Left ventricle myocardium inferior (tissue), 1 donor: ENCODE data around the gene CCNA1. TPM values are rescaled to one million over a fixed set of nuclear protein-coding genes. Genes with fewer than 3 reads are reported as not detected.

ENCODE experiments used
- DNase-seq: peaks from one replicate; pipeline ENCODE4 v3.0.0-alpha.2; 2020
- H3K27ac ChIP-seq: fragments of 200-600 bp; replicated peaks from 2 replicates; pipeline ENCODE4 v1.8.0; 2021
- H3K27me3 ChIP-seq: fragments of 200-600 bp; 2 replicates; pipeline ENCODE4 v1.8.0; 2021; ENCODE audit warnings: low read depth
- H3K36me3 ChIP-seq: fragments of 200-600 bp; 2 replicates; pipeline ENCODE4 v1.8.0; 2021
- H3K4me1 ChIP-seq: fragments of 200-600 bp; 2 replicates; pipeline ENCODE4 v1.8.0; 2021
- H3K4me3 ChIP-seq: fragments of 200-600 bp; 2 replicates; pipeline ENCODE4 v1.8.0; 2021; ENCODE audit warnings: mild to moderate bottlenecking, moderate library complexity
- H3K9me3 ChIP-seq: fragments of 200-600 bp; replicated peaks from 2 replicates; pipeline ENCODE4 v1.8.0; 2021
- CTCF ChIP-seq: fragments of 200-600 bp; IDR thresholded peaks from 2 replicates; pipeline ENCODE4 v1.8.0; 2021; ENCODE audit warnings: antibody characterized with exemption, mild to moderate bottlenecking, borderline replicate concordance
- intact Hi-C: fragments of 100-400 bp; cut with micrococcal nuclease; formaldehyde crosslinking; loops from one replicate; pipeline ENCODE4 v1.11.0; 2022
- total RNA-seq: library from RNA; stranded (reverse); fragmentation: NEBNext Ultra II Directional; extraction: Animal tissue kit (Norgen Biotek cat#: 25700); gene quantifications from one replicate; pipeline ENCODE4 v1.2.1, GENCODE V29; 2021
- donor health status: DM: no; HTN: yes; CAD: no; lungs with severe emphysema.

Gene CCNA1
- total RNA-seq, 1 donor from 2014 or later = not detected

GRCh38 chr13:36475468-36475867 is 43.2 kb downstream of the CCNA1 start:
- no peak overlapping the region for H3K27ac ChIP-seq
- DNase-seq = no peak
- intact Hi-C loops = no loop called here
- H3K4me1 ChIP-seq = no peaks in the 10 kb centered on the region
- no peak overlapping the region for H3K4me3 ChIP-seq
- no peaks in the 10 kb centered on the region for H3K27me3 ChIP-seq
- H3K36me3 ChIP-seq = no peaks in the 10 kb centered on the region
- TF ChIP-seq CTCF = no peak
- peaks cover 49% of the 10 kb centered on the region for H3K9me3 ChIP-seq

GRCh38 chr13:36476661-36477060 is 44.4 kb downstream of the CCNA1 start:
- no peak overlapping the region for H3K4me3 ChIP-seq
- H3K27ac ChIP-seq = no peak overlapping the region
- no peak for TF ChIP-seq CTCF
- H3K27me3 ChIP-seq = no peaks in the 10 kb centered on the region
- H3K9me3 ChIP-seq = peaks cover 53% of the 10 kb centered on the region
- intact Hi-C loops = no loop called here
- no peak for DNase-seq
- H3K4me1 ChIP-seq = no peaks in the 10 kb centered on the region
- H3K36me3 ChIP-seq = no peaks in the 10 kb centered on the region

- DNase-seq = no peak
- Histone ChIP-seq H3K27me3 (no peaks in the 10 kb centered on the region), H3K4me1 (no peaks in the 10 kb centered on the region), H3K9me3 (peaks cover 59% of the 10 kb centered on the region), H3K36me3 (no peaks in the 10 kb centered on the region), H3K27ac (no peak overlapping the region), H3K4me3 (no peak overlapping the region)
- no peak for TF ChIP-seq CTCF
- intact Hi-C loops = no loop called here
These were observed 48.6 kb downstream of the CCNA1 start for GRCh38 chr13:36480726-36481427.

GRCh38 chr13:36490055-36490454 is 57.8 kb downstream of the CCNA1 start:
- Histone ChIP-seq H3K27ac (no peak overlapping the region), H3K27me3 (peaks cover 3% of the 10 kb centered on the region), H3K4me1 (no peaks in the 10 kb centered on the region), H3K36me3 (no peaks in the 10 kb centered on the region), H3K4me3 (no peak overlapping the region), H3K9me3 (peaks cover 5% of the 10 kb centered on the region)
- DNase-seq = no peak
- no peak for TF ChIP-seq CTCF
- intact Hi-C loops = no loop called here

Other genes starting within 250 kb of the CCNA1 start
- gene SOHLH2, start 217.9 kb upstream of the CCNA1 start, total RNA-seq = not detected
- 0.69 TPM for gene CCDC169, start 134.7 kb upstream of the CCNA1 start, total RNA-seq
- gene SPART, start 86.1 kb upstream of the CCNA1 start, total RNA-seq = 32.7 TPM
- gene SERTM1, start 241.5 kb downstream of the CCNA1 start, total RNA-seq = 0.60 TPM